ENCODE measurements around the gene CDC20. TPM values are rescaled to one million over a fixed set of nuclear protein-coding genes. Genes with fewer than 3 reads are reported as not detected.

Gene CDC20
- total RNA-seq, 1 experiment from 2014 or later = 355 TPM

GRCh38 chr1:43377831-43378230, 19.1 kb downstream of the CDC20 start:
- CTCF ChIA-PET = interaction anchor here (1.5 kb wide), 1 partner anchor 20 kb away, joined by 3 read pairs; no protein-coding TSS in a partner anchor

DNA sequence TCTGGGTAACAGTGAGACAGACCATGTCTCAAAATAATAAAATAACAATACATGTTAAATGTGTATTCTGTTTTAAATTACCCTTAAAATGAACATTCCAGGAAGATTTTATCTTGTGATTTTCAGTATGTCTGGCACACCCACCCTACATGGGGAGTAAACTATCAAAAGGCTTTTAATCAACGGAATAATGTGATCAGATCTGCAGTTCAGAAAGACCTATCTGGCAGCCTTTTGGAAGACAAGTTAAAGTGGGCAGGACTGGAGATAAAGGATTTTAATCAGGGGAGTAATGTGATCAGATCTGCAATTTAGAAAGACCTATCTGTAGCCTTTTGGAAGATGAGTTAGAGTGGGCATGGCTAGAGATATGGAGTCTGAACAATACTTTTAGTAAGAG, 20.7 kb downstream of the CDC20 start:
- peaks cover 2 to 14% of the 10 kb centered on the region in 2 experiments for H3K4me1 ChIP-seq (ENCODE audit: control insufficient read depth in 1 of 2, insufficient read depth in 2 of 2, low read length in 2 of 2)
- H2AFZ ChIP-seq (ENCODE audit: low read depth, low read length, poor library complexity, severe bottlenecking) = no peak overlapping the region
- no peaks in the 10 kb centered on the region for H3K9me2 ChIP-seq (ENCODE audit: insufficient read depth)
- H3K27ac ChIP-seq (ENCODE audit: low read depth, low read length) = no peak overlapping the region
- no peak for ATAC-seq
- H4K20me1 ChIP-seq (ENCODE audit: insufficient read depth) = no peaks in the 10 kb centered on the region
- no peaks in the 10 kb centered on the region for H3K27me3 ChIP-seq (ENCODE audit: insufficient read depth, low read length)
- H3K9ac ChIP-seq (ENCODE audit: low read length) = no peak overlapping the region
- DNase-seq (ENCODE audit: low read depth, low spot score) = no peak
- intact Hi-C loops (cut with micrococcal nuclease) = no loop called here
- no peaks in the 10 kb centered on the region for H3K79me2 ChIP-seq (ENCODE audit: insufficient read depth, low read length)
- BruUV-seq (replicated peaks) = no TSS peak
- CTCF ChIA-PET = no interaction called here
- no peak overlapping the region for H3K4me2 ChIP-seq (ENCODE audit: low read length)
- no peaks in the 10 kb centered on the region for H3K9me3 ChIP-seq (ENCODE audit: control insufficient read depth in 1 of 2, insufficient read depth in 1 of 2, low read depth in 1 of 2, low read length in 2 of 2)
- RAD21 ChIA-PET (ENCODE audit: low non-redundant PET in 1 of 2, low total read pairs in 2 of 2, uncharacterized antibody in 2 of 2, unreplicated experiment in 2 of 2) = no interaction called here
- peaks cover 4 to 12% of the 10 kb centered on the region in 2 experiments for H3K36me3 ChIP-seq (ENCODE audit: control insufficient read depth in 1 of 2, insufficient read depth in 2 of 2, low read length in 2 of 2)
- H3K4me3 ChIP-seq (replicated peaks in 1 of 2; ENCODE audit: low read depth in 1 of 2, low read length in 2 of 2) = no peak overlapping the region
- POLR2A ChIA-PET = no interaction called here
- TF ChIP-seq POLR2AphosphoS5 (IDR thresholded peaks at IDR 0.05; ENCODE audit: low read depth, low read length) (no peak), ZFX (IDR thresholded peaks at IDR 0.05) (no peak), EZH2phosphoT487 (IDR thresholded peaks at IDR 0.05; ENCODE audit: borderline replicate concordance) (no peak), POLR2A (IDR thresholded peaks at IDR 0.05; ENCODE audit: borderline replicate concordance, extremely low read depth, insufficient read depth, insufficient read length) (no peak), ZBTB33 (IDR thresholded peaks at IDR 0.05; ENCODE audit: extremely low read depth, insufficient replicate concordance, low read length) (no peak), EZH2 (IDR thresholded peaks at IDR 0.05) (no peak), REST (IDR thresholded peaks at IDR 0.05; ENCODE audit: low read depth) (no peak), JUND (IDR thresholded peaks at IDR 0.05) (no peak), CBX3 (IDR thresholded peaks at IDR 0.05; ENCODE audit: low read depth) (no peak), ELF1 (IDR thresholded peaks at IDR 0.05; ENCODE audit: borderline replicate concordance, low read depth) (no peak), YY1 (IDR thresholded peaks at IDR 0.05; ENCODE audit: extremely low read depth, insufficient replicate concordance, low read depth, low read length) (no peak), FOSL1 (IDR thresholded peaks at IDR 0.05; ENCODE audit: low read depth) (no peak)

More at GRCh38 chr1:43377831-43378230, 19.1 kb downstream of the CDC20 start:
- no peak overlapping the region for H3K4me2 ChIP-seq (ENCODE audit: low read length)
- H3K4me3 ChIP-seq (replicated peaks in 1 of 2; ENCODE audit: low read depth in 1 of 2, low read length in 2 of 2) = no peak overlapping the region
- BruUV-seq (replicated peaks) = no TSS peak
- no peaks in the 10 kb centered on the region for H3K9me3 ChIP-seq (ENCODE audit: control insufficient read depth in 1 of 2, insufficient read depth in 1 of 2, low read depth in 1 of 2, low read length in 2 of 2)
- no peak overlapping the region for H3K9ac ChIP-seq (ENCODE audit: low read length)
- TF ChIP-seq ELF1 (IDR thresholded peaks at IDR 0.05; ENCODE audit: borderline replicate concordance, low read depth) (no peak), ZFX (IDR thresholded peaks at IDR 0.05) (no peak), JUND (IDR thresholded peaks at IDR 0.05) (no peak), FOSL1 (IDR thresholded peaks at IDR 0.05; ENCODE audit: low read depth) (no peak), YY1 (IDR thresholded peaks at IDR 0.05; ENCODE audit: extremely low read depth, insufficient replicate concordance, low read depth, low read length) (no peak), SIN3A (IDR thresholded peaks at IDR 0.05; ENCODE audit: low read depth) (no peak), POLR2A (IDR thresholded peaks at IDR 0.05; ENCODE audit: borderline replicate concordance, extremely low read depth, insufficient read depth, insufficient read length) (no peak), CBX3 (IDR thresholded peaks at IDR 0.05; ENCODE audit: low read depth) (no peak), EGR1 (IDR thresholded peaks at IDR 0.05; ENCODE audit: low read depth) (no peak)
- H3K79me2 ChIP-seq (ENCODE audit: insufficient read depth, low read length) = no peaks in the 10 kb centered on the region
- no peak overlapping the region for H2AFZ ChIP-seq (ENCODE audit: low read depth, low read length, poor library complexity, severe bottlenecking)
- no peaks in the 10 kb centered on the region for H4K20me1 ChIP-seq (ENCODE audit: insufficient read depth)
- H3K27ac ChIP-seq (ENCODE audit: low read depth, low read length) = no peak overlapping the region
- intact Hi-C loops (cut with micrococcal nuclease) = no loop called here
- POLR2A ChIA-PET = interaction anchor here (0.8 to 2.0 kb wide), 2 partner anchors 10 to 13 kb away, joined by 7 read pairs; partner anchors contain the start of gene ELOVL1
- H3K27me3 ChIP-seq (ENCODE audit: insufficient read depth, low read length) = no peaks in the 10 kb centered on the region
- ATAC-seq (no peak), DNase-seq (ENCODE audit: low read depth, low spot score) (no peak)
- H3K4me1 ChIP-seq (ENCODE audit: control insufficient read depth in 1 of 2, insufficient read depth in 2 of 2, low read length in 2 of 2) = peaks cover 17 to 31% of the 10 kb centered on the region in 2 experiments
- RAD21 ChIA-PET (ENCODE audit: low non-redundant PET in 1 of 2, low total read pairs in 2 of 2, uncharacterized antibody in 2 of 2, unreplicated experiment in 2 of 2) = no interaction called here
- H3K9me2 ChIP-seq (ENCODE audit: insufficient read depth) = no peaks in the 10 kb centered on the region
- no peaks in the 10 kb centered on the region for H3K36me3 ChIP-seq (ENCODE audit: control insufficient read depth in 1 of 2, insufficient read depth in 2 of 2, low read length in 2 of 2)

All from HCT116 (cell line).